Brain microvascular endothelial cell (primary cell): ENCODE data around the gene E2F8.

Experiments used
- DNase-seq: peaks from one replicate; pipeline ENCODE4 v3.0.0-alpha.2; 2020
- H3K27ac ChIP-seq: fragments of 250-450 bp; sonication (Bioruptor Pico); 2 replicates; pipeline ENCODE4 v1.5.1; 2020; ENCODE audit warnings: mild to moderate bottlenecking, moderate library complexity
- H3K27me3 ChIP-seq: fragments of 250-450 bp; sonication (Bioruptor Pico); replicated peaks from 2 replicates; pipeline ENCODE4 v1.5.1; 2020; ENCODE audit warnings: mild to moderate bottlenecking
- H3K36me3 ChIP-seq: fragments of 250-450 bp; sonication (Bioruptor Pico); replicated peaks from 2 replicates; pipeline ENCODE4 v1.5.1; 2020; ENCODE audit warnings: mild to moderate bottlenecking
- H3K4me3 ChIP-seq: 2 replicates; pipeline ENCODE4 v1.5.1; 2011; ENCODE audit warnings: low read depth, mild to moderate bottlenecking, control low read depth, low read length, moderate library complexity
- in situ Hi-C: cut with HindIII; loops from 2 replicates; pipeline ENCODE4 v1.10.0; 2017; ENCODE audit warnings: low sequenced_read_pairs, low pct_ligation_motif_present
- TF ChIP-seq, protein P1 (sequence below): IDR thresholded peaks from 2 replicates; pipeline ENCODE4 v1.5.1; 2011; ENCODE audit warnings: low read depth, mild to moderate bottlenecking, moderate library complexity, low read length, control low read depth, inconsistent platforms; ENCODE audit errors: missing control alignments

The E2F8 gene

GRCh38 chr11:19196432-19196831, 44.3 kb downstream of the E2F8 start:
- H3K27me3 ChIP-seq = no peaks in the 10 kb centered on the region
- H3K27ac ChIP-seq = no peak overlapping the region
- TF ChIP-seq, protein P1, sequence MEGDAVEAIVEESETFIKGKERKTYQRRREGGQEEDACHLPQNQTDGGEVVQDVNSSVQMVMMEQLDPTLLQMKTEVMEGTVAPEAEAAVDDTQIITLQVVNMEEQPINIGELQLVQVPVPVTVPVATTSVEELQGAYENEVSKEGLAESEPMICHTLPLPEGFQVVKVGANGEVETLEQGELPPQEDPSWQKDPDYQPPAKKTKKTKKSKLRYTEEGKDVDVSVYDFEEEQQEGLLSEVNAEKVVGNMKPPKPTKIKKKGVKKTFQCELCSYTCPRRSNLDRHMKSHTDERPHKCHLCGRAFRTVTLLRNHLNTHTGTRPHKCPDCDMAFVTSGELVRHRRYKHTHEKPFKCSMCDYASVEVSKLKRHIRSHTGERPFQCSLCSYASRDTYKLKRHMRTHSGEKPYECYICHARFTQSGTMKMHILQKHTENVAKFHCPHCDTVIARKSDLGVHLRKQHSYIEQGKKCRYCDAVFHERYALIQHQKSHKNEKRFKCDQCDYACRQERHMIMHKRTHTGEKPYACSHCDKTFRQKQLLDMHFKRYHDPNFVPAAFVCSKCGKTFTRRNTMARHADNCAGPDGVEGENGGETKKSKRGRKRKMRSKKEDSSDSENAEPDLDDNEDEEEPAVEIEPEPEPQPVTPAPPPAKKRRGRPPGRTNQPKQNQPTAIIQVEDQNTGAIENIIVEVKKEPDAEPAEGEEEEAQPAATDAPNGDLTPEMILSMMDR = no peak
- H3K36me3 ChIP-seq = no peaks in the 10 kb centered on the region
- no peak for DNase-seq
- H3K4me3 ChIP-seq = no peak overlapping the region
- in situ Hi-C loops = no loop called here

DNA sequence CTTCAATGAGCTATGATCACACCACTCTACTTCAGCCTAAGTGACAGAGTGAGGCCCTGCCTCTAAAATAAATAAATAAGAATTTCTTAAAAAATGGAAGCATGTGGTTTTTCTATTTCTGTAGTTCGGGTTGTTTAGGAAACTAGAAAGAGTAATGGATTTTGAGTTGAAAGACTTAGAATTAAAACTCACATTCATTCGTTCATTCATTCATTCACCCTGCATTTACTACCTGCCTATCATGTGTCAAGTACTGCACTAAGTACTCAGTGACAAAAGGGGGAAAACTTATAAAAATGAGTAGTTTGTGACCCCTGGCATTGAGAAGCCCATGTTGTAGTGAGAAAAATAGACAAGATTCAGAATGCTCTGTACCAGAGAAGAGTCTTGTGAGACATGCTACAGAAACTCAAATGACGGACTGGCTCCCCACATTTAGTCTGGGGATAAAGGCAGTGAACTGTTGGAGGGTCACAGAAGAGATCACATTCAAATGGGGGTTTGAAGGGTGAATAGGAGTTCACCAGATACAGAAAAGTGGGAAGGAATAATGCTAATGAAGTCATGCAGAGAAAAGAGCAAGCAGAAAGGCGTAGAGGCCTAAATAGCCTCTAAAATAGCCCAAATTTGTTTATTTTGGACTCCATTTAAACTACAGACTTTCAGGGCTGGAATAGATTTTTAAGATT, 46.0 kb downstream of the E2F8 start:
- in situ Hi-C loops = no loop called here
- TF ChIP-seq, protein P1 = no peak
- no peak overlapping the region for H3K4me3 ChIP-seq

DNA sequence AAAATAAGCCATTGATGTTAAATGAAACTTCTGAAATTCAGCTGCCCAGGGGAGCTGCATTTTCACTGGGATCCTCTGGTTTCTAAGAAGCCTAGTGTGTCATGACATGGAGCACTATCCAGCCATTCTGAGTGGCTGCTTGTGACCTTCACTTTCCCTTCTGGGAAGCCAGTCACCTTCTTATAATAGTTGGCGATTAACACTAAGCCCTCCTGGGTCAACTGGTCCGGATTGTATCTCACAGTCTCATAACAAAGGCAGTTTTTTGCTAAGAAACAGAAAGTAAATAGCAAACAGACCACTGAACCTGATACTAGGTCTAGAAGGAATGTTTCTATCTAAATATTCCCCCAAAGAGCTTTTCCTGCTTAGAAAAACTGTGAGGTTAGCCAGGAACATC, 46.8 kb downstream of the E2F8 start:
- H3K4me3 ChIP-seq = no peak overlapping the region
- no peak overlapping the region for H3K27ac ChIP-seq
- TF ChIP-seq, protein P1 = no peak
- DNase-seq = no peak
- no peaks in the 10 kb centered on the region for H3K27me3 ChIP-seq
- H3K36me3 ChIP-seq = no peaks in the 10 kb centered on the region
- in situ Hi-C loops = no loop called here

More for the DNA sequence above, 46.0 kb downstream of the E2F8 start:
- DNase-seq = no peak
- Histone ChIP-seq H3K36me3 (no peaks in the 10 kb centered on the region), H3K27ac (no peak overlapping the region), H3K27me3 (no peaks in the 10 kb centered on the region)

DNA sequence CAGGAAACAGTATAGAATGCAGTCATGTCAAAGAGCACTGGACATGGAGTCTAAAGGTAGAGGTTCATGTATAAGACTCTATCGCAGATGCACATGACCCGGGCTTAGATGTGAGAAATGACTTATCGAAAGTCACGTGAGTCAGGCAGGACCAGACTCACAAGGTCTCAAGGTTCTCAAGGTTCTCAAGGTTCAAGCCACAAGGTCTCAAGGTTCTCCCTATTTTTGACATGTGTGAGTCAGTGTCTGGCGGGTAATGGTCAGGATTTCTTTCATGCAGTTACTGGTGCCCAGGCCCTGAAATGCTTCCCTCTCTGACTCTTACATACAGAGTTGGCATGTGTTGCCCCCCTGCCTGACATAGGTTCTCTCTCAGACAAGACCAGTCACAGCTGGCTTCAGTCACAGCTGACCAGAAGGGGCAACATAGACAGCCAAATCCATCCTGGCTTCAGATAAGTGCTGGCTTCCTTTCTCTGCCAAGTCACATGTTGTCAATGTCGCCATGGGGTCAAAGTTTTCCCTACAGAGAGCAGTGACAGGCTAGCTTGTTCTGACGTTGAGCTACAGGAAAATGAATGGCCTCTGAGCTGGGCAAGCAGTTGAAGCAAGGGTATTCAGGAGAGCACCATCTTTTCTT, 49.1 kb downstream of the E2F8 start:
- TF ChIP-seq, protein P1 = no peak
- Histone ChIP-seq H3K4me3 (no peak overlapping the region), H3K27me3 (no peaks in the 10 kb centered on the region), H3K36me3 (no peaks in the 10 kb centered on the region), H3K27ac (no peak overlapping the region)
- in situ Hi-C loops = no loop called here
- DNase-seq = no peak

DNA sequence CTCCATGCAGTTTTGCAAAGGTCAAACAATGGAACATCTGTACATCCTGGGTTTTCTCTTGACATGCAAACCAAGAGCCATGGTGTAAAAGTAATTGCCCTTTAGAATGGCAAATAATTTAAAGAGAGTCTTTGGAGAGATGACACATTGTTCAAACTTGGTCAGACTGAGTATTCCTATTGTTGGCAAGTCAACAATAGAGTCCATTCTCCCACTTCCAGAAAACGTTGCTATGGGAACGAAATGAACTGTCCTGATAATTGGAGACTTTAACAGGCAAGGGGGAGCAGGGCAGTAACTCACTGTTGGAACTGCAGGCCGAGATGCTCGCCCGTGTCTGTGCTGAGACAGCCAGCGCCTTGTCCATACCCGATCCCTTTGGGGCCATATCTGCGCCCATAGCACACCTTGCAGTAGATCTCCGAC, 52.9 kb downstream of the E2F8 start:
- TF ChIP-seq, protein P1 = no peak
- DNase-seq = no peak
- in situ Hi-C loops = no loop called here
- no peak overlapping the region for H3K4me3 ChIP-seq
- H3K27me3 ChIP-seq = no peaks in the 10 kb centered on the region
- H3K36me3 ChIP-seq = no peaks in the 10 kb centered on the region
- H3K27ac ChIP-seq = no peak overlapping the region
